Eye (tissue), 1 donor: ENCODE data around the gene BORCS5.
"Not testable (repeated sequence)": the region's sequence is repeated elsewhere in the genome, so short reads cannot be mapped to it uniquely, and the experiment has no call there.

Experiments used
- DNase-seq: peaks from one replicate; pipeline ENCODE4 v3.0.0-alpha.2; 2015

Gene BORCS5

GRCh38 chr12:12396694-12397093, 39.8 kb downstream of the BORCS5 start:
- no peak for DNase-seq

- no peak for DNase-seq
These were observed 40.3 kb downstream of the BORCS5 start for GRCh38 chr12:12397184-12397583.

GRCh38 chr12:12398026-12398859, 41.4 kb downstream of the BORCS5 start:
- peak; percentile 38 for DNase-seq

- DNase-seq, result no peak
These were observed 42.3 kb downstream of the BORCS5 start for GRCh38 chr12:12399161-12399560.

GRCh38 chr12:12399776-12400305, 43.0 kb downstream of the BORCS5 start:
- DNase-seq, result no peak

GRCh38 chr12:12400793-12401192, 43.9 kb downstream of the BORCS5 start:
- no peak for DNase-seq

- DNase-seq, result no peak
These were observed 46.7 kb downstream of the BORCS5 start for GRCh38 chr12:12403264-12404248.

- no peak for DNase-seq
These were observed 47.4 kb downstream of the BORCS5 start for GRCh38 chr12:12404297-12404696.

- DNase-seq, result no peak
These were observed 49.0 kb downstream of the BORCS5 start for GRCh38 chr12:12405882-12406281.

GRCh38 chr12:12406762-12407161, 49.9 kb downstream of the BORCS5 start:
- no peak for DNase-seq

- DNase-seq, result no peak
These were observed 51.4 kb downstream of the BORCS5 start for GRCh38 chr12:12408265-12408690.

GRCh38 chr12:12409337-12409736, 52.5 kb downstream of the BORCS5 start:
- DNase-seq, result not testable (repeated sequence)

GRCh38 chr12:12415886-12416285, 59.0 kb downstream of the BORCS5 start:
- DNase-seq, result no peak

GRCh38 chr12:12419165-12419564, 62.3 kb downstream of the BORCS5 start:
- not testable (repeated sequence) for DNase-seq

GRCh38 chr12:12423367-12423766, 66.5 kb downstream of the BORCS5 start:
- no peak for DNase-seq

GRCh38 chr12:12425001-12425400, 68.1 kb downstream of the BORCS5 start:
- DNase-seq, result no peak

GRCh38 chr12:12425616-12426015, 68.7 kb downstream of the BORCS5 start:
- DNase-seq, result no peak

- DNase-seq, result no peak
These were observed 70.7 kb downstream of the BORCS5 start for GRCh38 chr12:12427568-12427967.

- no peak for DNase-seq
These were observed 71.2 kb downstream of the BORCS5 start for GRCh38 chr12:12428047-12428446.

GRCh38 chr12:12428961-12429657, 72.2 kb downstream of the BORCS5 start:
- DNase-seq, result no peak

- no peak for DNase-seq
These were observed 75.5 kb downstream of the BORCS5 start for GRCh38 chr12:12432364-12432763.

GRCh38 chr12:12433203-12433731, 76.4 kb downstream of the BORCS5 start:
- no peak for DNase-seq
